OCI-LY1 (cell line): Measurements from ENCODE around the gene BAHD1.

Source experiments
- H2AFZ ChIP-seq: fragments of 200-600 bp; sonication (generic), shearing (Covaris generic); 2 replicates; pipeline ENCODE4 v1.6.0; 2014; ENCODE audit warnings: antibody characterized with exemption, mild to moderate bottlenecking, low read length
- H3F3A ChIP-seq: fragments of 200-600 bp; sonication (generic), shearing (Covaris generic); 2 replicates; pipeline ENCODE4 v1.6.0; 2014; ENCODE audit warnings: mild to moderate bottlenecking, antibody characterized with exemption, low read length, moderate library complexity; ENCODE audit not compliant: insufficient read depth
- H3K27ac ChIP-seq: fragments of 200-600 bp; sonication (generic); 2 replicates; pipeline ENCODE4 v1.5.1; 2014; ENCODE audit warnings: low read length, mixed run types, mild to moderate bottlenecking, low read depth; ENCODE audit not compliant: poor library complexity, severe bottlenecking
- H3K27me3 ChIP-seq: fragments of 200-600 bp; sonication (generic); 2 replicates; pipeline ENCODE4 v1.6.0; 2014; ENCODE audit warnings: antibody characterized with exemption, mild to moderate bottlenecking, low read length, moderate library complexity; ENCODE audit not compliant: insufficient read depth
- H3K36me3 ChIP-seq: fragments of 200-600 bp; sonication (generic); 2 replicates; pipeline ENCODE4 v1.6.1; 2014; ENCODE audit warnings: mild to moderate bottlenecking, antibody characterized with exemption, low read length, moderate library complexity, mixed read lengths; ENCODE audit not compliant: insufficient read depth
- H3K4me1 ChIP-seq: fragments of 200-600 bp; sonication (generic); 2 replicates; pipeline ENCODE4 v1.5.1; 2014; ENCODE audit warnings: mild to moderate bottlenecking, low read length, moderate library complexity; ENCODE audit not compliant: insufficient read depth, severe bottlenecking
- H3K4me2 ChIP-seq: fragments of 200-600 bp; sonication (generic), shearing (Covaris generic); 2 replicates; pipeline ENCODE4 v1.6.1; 2014; ENCODE audit warnings: low read length
- H3K4me3 ChIP-seq: fragments of 200-600 bp; sonication (generic); 2 replicates; pipeline ENCODE4 v1.5.1; 2014; ENCODE audit warnings: low read length, low read depth, mild to moderate bottlenecking, mixed read lengths; ENCODE audit not compliant: poor library complexity, severe bottlenecking
- H3K79me2 ChIP-seq: fragments of 200-600 bp; shearing (Covaris generic); 2 replicates; pipeline ENCODE4 v1.6.1; 2016; ENCODE audit warnings: mixed run types, low read length, mixed read lengths; ENCODE audit not compliant: insufficient read depth
- H3K9ac ChIP-seq: fragments of 200-600 bp; sonication (generic), shearing (Covaris generic); 2 replicates; pipeline ENCODE4 v1.6.1; 2014; ENCODE audit warnings: mild to moderate bottlenecking, low read length, mixed read lengths
- H3K9me2 ChIP-seq: fragments of 200-600 bp; sonication (generic), shearing (Covaris generic); 2 replicates; pipeline ENCODE4 v1.6.1; 2014; ENCODE audit warnings: low read depth, mild to moderate bottlenecking, low read length, mixed read lengths
- H3K9me3 ChIP-seq: fragments of 200-600 bp; shearing (Covaris generic); 2 replicates; pipeline ENCODE4 v1.6.1; 2014; ENCODE audit warnings: low read length, mixed read lengths
- H4K20me1 ChIP-seq: fragments of 200-600 bp; sonication (generic), shearing (Covaris generic); 2 replicates; pipeline ENCODE4 v1.6.0; 2016; ENCODE audit warnings: mild to moderate bottlenecking, low read length; ENCODE audit not compliant: insufficient read depth
- CTCF ChIP-seq: fragments of 200-600 bp; sonication (generic), shearing (Covaris generic); IDR thresholded peaks from 2 replicates; pipeline ENCODE4 v1.5.1; 2017; ENCODE audit warnings: mild to moderate bottlenecking, antibody characterized with exemption, low read length, moderate library complexity, mixed read lengths
- EZH2 ChIP-seq: fragments of 200-600 bp; sonication (generic), shearing (Covaris generic); IDR thresholded peaks from 2 replicates; pipeline ENCODE4 v1.8.0; 2017; ENCODE audit warnings: borderline replicate concordance, mixed run types, mild to moderate bottlenecking, antibody characterized with exemption, low read length, moderate library complexity, mixed read lengths

Gene BAHD1

GRCh38 chr15:40456738-40457137, 16.0 kb downstream of the BAHD1 start:
- H3K36me3 ChIP-seq, result peaks cover 7% of the 10 kb centered on the region; the same call in 1 of the 2 replicates
- no peak overlapping the region for H3K4me3 ChIP-seq
- H3K79me2 ChIP-seq, result no peaks in the 10 kb centered on the region
- no peaks in the 10 kb centered on the region for H3F3A ChIP-seq
- peaks cover 10% of the 10 kb centered on the region for H3K4me1 ChIP-seq
- no peaks in the 10 kb centered on the region for H3K9me3 ChIP-seq
- no peak overlapping the region for H3K9ac ChIP-seq
- TF ChIP-seq EZH2, result no peak
- no peak for TF ChIP-seq CTCF
- H3K27ac ChIP-seq, result no peak overlapping the region
- H2AFZ ChIP-seq, result no peak overlapping the region
- no peaks in the 10 kb centered on the region for H3K27me3 ChIP-seq
- H3K4me2 ChIP-seq, result no peak overlapping the region
- no peaks in the 10 kb centered on the region for H4K20me1 ChIP-seq
- H3K9me2 ChIP-seq, result no peaks in the 10 kb centered on the region

- Histone ChIP-seq H3K36me3 (peaks cover 14% of the 10 kb centered on the region; the same call in 1 of the 2 replicates), H3F3A (no peaks in the 10 kb centered on the region), H3K9ac (no peak overlapping the region), H3K9me3 (no peaks in the 10 kb centered on the region), H3K79me2 (no peaks in the 10 kb centered on the region), H4K20me1 (no peaks in the 10 kb centered on the region), H3K9me2 (no peaks in the 10 kb centered on the region), H3K4me1 (no peaks in the 10 kb centered on the region), H2AFZ (no peak overlapping the region), H3K27me3 (no peaks in the 10 kb centered on the region), H3K4me3 (no peak overlapping the region), H3K27ac (no peak overlapping the region), H3K4me2 (no peak overlapping the region)
- no peak for TF ChIP-seq EZH2
- no peak for TF ChIP-seq CTCF
Observed at GRCh38 chr15:40458495-40459371, 18.0 kb downstream of the BAHD1 start.

GRCh38 chr15:40459391-40460015, 18.8 kb downstream of the BAHD1 start:
- no peaks in the 10 kb centered on the region for H3K27me3 ChIP-seq
- H3K4me2 ChIP-seq, result no peak overlapping the region
- H2AFZ ChIP-seq, result no peak overlapping the region
- no peaks in the 10 kb centered on the region for H3F3A ChIP-seq
- no peak overlapping the region for H3K27ac ChIP-seq
- H4K20me1 ChIP-seq, result no peaks in the 10 kb centered on the region
- no peaks in the 10 kb centered on the region for H3K9me2 ChIP-seq
- H3K9ac ChIP-seq, result no peak overlapping the region
- H3K4me1 ChIP-seq, result no peaks in the 10 kb centered on the region
- H3K9me3 ChIP-seq, result no peaks in the 10 kb centered on the region
- peaks cover 14% of the 10 kb centered on the region; the same call in 1 of the 2 replicates for H3K36me3 ChIP-seq
- H3K4me3 ChIP-seq, result no peak overlapping the region
- no peaks in the 10 kb centered on the region for H3K79me2 ChIP-seq
- TF ChIP-seq EZH2 (no peak), CTCF (no peak)
